DND-41 (cell line): ENCODE results near the gene PNMT.

Experiments
- CTCF ChIP-seq: IDR thresholded peaks from 2 replicates; pipeline ENCODE4 v1.5.1; 2012; ENCODE audit warnings: borderline replicate concordance, low read length, moderate library complexity, mild to moderate bottlenecking; ENCODE audit not compliant: poor library complexity, severe bottlenecking; ENCODE audit errors: extremely low read depth
- EZH2 ChIP-seq: IDR thresholded peaks from 3 replicates; pipeline ENCODE4 v1.6.1; 2012; ENCODE audit warnings: borderline replicate concordance, low read depth, mild to moderate bottlenecking, moderate library complexity, low read length, inconsistent platforms; ENCODE audit not compliant: severe bottlenecking

GRCh38 chr17:39643271-39643670 lies 25.0 kb upstream of the PNMT start:
- no peak for TF ChIP-seq CTCF
- TF ChIP-seq EZH2: no peak
